HG03457 (cell line): ENCODE results near the gene JOSD2.

ENCODE experiments used
- ATAC-seq: cut with Tn5 transposase; IDR thresholded peaks from one replicate; pipeline ENCODE4 v1.9.1; 2021; ENCODE audit warnings: moderate number of reproducible peaks; ENCODE audit not compliant: unreplicated experiment

JOSD2 gene

DNA sequence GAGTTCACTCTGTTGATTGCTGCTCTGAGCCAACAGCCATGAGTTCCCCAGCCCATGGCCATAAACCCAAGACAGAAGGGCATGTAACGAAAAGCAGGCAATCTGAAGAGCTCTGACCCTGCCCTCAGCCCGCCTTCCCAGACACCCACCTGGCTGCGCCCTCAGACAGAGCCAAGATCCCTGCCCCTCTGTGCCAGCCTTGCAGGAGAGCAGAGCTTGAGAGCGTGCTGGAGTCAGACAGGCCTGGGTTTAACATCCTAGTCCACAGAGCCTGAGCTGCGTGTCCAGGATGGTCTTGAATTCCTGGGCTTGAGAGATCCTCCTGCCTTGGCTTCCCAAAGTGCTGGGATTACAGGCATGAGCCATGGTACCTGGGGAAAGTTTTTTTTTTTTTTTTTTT, 53.7 kb downstream of the JOSD2 start:
- ATAC-seq, result no peak
